AG04450 (cell line): ENCODE measurements around the gene ZNF343. TPM values are rescaled to one million over a fixed set of nuclear protein-coding genes. Genes with fewer than 3 reads are reported as not detected.
"Not testable (repeated sequence)": the region's sequence is repeated elsewhere in the genome, so short reads cannot be mapped to it uniquely, and the experiment has no call there.

Source experiments
- CTCF ChIA-PET: fragments of 300-600, 350-600 bp; formaldehyde crosslinking; extraction: SDS; loops from one replicate; lab custom pipeline; 2022; ENCODE audit warnings: antibody characterized with exemption, inconsistent platforms; lab: Charles Lee
- POLR2A ChIA-PET: fragments of 350-600 bp; formaldehyde crosslinking; extraction: SDS; loops from one replicate; lab custom pipeline; 2021; ENCODE audit warnings: antibody characterized with exemption, inconsistent platforms; lab: Yijun Ruan, JAX
- DNase-seq: peaks from one replicate; pipeline ENCODE4 v3.0.0-alpha.2; 2011; ENCODE audit warnings: low read depth, low spot score
- H3K27ac ChIP-seq: one replicate; pipeline ENCODE4 v1.5.1; 2012; ENCODE audit warnings: low read depth, low read length, control low read depth
- H3K27me3 ChIP-seq: one replicate; pipeline ENCODE4 v1.6.0; 2012; ENCODE audit warnings: low read length; ENCODE audit not compliant: control insufficient read depth, insufficient read depth
- H3K4me3 ChIP-seq: 2 replicates; pipeline ENCODE4 v1.5.1; 2011; ENCODE audit warnings: mild to moderate bottlenecking, low read depth, low read length, control low read depth
- H3K9me3 ChIP-seq: 2 replicates; pipeline ENCODE4 v1.5.1; 2012; ENCODE audit warnings: low read length; ENCODE audit not compliant: control insufficient read depth, insufficient read depth
- polyA plus RNA-seq: library from polyadenylated mRNA; depleted of rRNA; stranded (reverse); fragments of >200 nt; gene quantifications from 2 replicates; pipeline ENCODE4 v1.2.3, GENCODE V29; 2011
- TF ChIP-seq, protein P1 (sequence below): IDR thresholded peaks from 2 replicates; pipeline ENCODE4 v1.5.1; 2011; ENCODE audit warnings: low read depth, low read length, control low read depth, inconsistent platforms

The ZNF343 gene
- polyA plus RNA-seq, 1 experiment = 10.8 TPM

DNA sequence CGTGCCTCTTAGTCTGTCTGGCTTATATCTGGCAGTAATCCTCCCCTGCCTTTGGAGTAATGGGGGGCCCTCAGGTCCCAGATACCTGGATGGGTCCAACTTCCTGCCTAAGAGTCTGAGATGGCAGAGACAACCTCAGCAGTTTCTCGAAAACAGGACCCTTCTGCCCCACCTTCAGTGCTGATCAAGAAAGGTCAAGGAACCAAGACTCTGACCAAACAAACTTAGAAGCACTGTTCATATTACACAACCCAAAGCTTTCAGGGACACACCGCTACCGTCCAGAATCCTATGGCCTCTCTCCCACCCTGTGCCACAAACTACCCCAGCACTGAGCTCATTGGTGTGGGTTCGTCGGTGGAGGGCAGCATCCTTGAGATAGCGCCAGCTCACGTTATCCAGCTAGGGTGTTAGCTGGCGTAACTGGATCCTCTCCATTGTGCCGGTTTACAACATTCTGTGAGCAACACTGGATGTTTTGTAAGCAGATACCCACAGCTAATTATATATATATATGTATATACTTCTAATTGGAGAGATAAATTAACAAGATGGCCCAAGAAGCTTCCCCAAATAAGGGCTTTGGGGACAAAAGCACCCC, 20.1 kb upstream of the ZNF343 start:
- TF ChIP-seq, protein P1, sequence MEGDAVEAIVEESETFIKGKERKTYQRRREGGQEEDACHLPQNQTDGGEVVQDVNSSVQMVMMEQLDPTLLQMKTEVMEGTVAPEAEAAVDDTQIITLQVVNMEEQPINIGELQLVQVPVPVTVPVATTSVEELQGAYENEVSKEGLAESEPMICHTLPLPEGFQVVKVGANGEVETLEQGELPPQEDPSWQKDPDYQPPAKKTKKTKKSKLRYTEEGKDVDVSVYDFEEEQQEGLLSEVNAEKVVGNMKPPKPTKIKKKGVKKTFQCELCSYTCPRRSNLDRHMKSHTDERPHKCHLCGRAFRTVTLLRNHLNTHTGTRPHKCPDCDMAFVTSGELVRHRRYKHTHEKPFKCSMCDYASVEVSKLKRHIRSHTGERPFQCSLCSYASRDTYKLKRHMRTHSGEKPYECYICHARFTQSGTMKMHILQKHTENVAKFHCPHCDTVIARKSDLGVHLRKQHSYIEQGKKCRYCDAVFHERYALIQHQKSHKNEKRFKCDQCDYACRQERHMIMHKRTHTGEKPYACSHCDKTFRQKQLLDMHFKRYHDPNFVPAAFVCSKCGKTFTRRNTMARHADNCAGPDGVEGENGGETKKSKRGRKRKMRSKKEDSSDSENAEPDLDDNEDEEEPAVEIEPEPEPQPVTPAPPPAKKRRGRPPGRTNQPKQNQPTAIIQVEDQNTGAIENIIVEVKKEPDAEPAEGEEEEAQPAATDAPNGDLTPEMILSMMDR = no peak
- H3K27ac ChIP-seq = no peak overlapping the region
- CTCF ChIA-PET = interaction anchor here (0.8 kb wide), 1 partner anchor 8 kb away, joined by 3 read pairs; no protein-coding TSS in a partner anchor
- H3K4me3 ChIP-seq = no peak overlapping the region
- POLR2A ChIA-PET = no interaction called here
- no peaks in the 10 kb centered on the region for H3K9me3 ChIP-seq
- peaks cover 13% of the 10 kb centered on the region for H3K27me3 ChIP-seq
- no peak for DNase-seq

DNA sequence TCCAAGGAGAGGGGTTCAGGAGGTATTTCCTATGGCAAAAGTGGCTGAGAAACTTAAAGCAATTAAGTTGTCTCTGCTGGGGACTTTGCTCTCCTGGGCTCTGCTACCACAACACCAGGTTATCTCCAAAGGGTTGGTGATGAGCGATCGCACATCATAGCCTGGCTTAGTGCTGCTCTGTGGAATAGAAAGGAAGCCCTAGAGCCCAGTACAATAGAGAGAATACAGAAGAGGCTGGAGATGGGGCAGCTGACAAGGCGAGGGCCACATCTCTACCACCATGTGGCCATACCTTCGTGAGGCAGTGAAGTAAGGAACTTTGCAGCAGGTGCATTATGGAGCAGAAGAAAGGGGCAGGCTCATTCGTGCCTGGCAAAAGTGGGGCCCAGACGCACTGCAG, 19.0 kb upstream of the ZNF343 start:
- no peak for DNase-seq
- Histone ChIP-seq H3K27ac (no peak overlapping the region), H3K9me3 (no peaks in the 10 kb centered on the region), H3K27me3 (peaks cover 7% of the 10 kb centered on the region), H3K4me3 (no peak overlapping the region)
- ChIA-PET POLR2A (no interaction called here), CTCF (no interaction called here)
- TF ChIP-seq, protein P1 = no peak

DNA sequence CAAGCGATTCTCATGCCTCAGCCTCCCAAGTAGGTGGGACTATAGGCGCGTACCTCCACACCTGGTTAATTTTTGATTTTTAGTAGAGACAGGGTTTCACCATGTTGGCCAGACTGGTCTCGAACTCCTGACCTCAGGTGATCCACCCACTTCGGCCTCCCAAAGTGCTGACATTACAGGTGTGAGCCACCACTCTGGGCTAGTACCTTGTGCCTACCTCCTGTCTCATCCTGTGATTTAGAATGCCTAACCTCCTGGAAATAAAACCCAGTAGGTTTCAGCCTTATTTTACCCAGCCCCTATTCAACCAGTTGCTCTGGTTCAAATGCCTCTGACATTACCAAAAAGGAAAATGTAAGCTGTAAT, 17.5 kb upstream of the ZNF343 start:
- H3K27me3 ChIP-seq, H3K9me3 ChIP-seq, H3K27ac ChIP-seq, H3K4me3 ChIP-seq, DNase-seq: not testable (repeated sequence)
- ChIA-PET CTCF (interaction anchor here (0.6 kb wide), 1 partner anchor 62 kb away, joined by 3 read pairs; no protein-coding TSS in a partner anchor), POLR2A (interaction anchor here (0.6 to 0.9 kb wide), 3 partner anchors 12 to 209 kb away, joined by 3 to 10 read pairs (median 3); no protein-coding TSS in a partner anchor)

DNA sequence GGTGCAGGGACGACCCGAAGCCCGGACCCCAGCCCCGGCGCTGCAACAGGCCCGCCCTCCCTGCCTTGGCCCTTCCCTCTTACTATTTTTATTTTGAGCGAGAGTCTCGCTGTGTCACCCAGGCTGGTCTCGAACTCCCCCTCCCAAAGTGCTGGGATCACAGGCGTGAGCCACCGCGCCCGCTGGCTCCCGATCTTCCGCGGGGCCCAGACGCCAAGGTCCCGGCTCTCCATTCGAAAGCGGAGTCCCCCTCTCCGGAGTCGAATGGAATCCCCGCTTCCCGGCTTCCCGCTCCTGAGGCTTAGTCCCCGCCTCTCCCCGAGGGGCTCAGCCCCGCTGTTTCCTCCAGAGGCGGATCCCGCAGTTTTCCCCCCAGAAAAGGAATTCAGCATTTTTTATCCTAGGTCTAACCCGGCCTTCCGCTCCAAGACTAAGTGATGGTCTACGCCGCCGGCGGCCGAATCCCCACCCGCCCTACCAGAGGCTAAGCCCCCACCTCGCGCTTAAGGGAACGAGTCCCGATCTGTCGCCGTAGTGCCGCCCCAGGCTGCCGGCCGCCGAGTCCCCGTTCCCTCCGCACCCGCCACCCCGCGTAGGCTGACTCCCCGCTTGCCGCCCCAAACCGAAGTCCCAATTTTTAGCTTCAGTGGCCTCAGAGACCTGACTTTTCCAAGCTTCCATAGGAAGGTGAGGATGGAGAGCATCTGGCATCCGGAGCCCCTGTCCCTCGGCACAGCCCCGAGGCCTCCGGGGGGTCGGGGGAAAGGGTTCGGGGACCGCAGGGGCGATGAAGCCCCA, 16.2 kb upstream of the ZNF343 start:
- no peak for DNase-seq
- ChIA-PET CTCF (interaction anchor here (0.6 to 5.6 kb wide), 16 partner anchors 12 to 194 kb away, joined by 3 to 101 read pairs (median 5); partner anchors contain the start of gene SNRPB), POLR2A (interaction anchor here (0.6 to 1.0 kb wide), 3 partner anchors 54 to 127 kb away, joined by 3 to 15 read pairs (median 4); partner anchors contain the start of genes NOP56 and SNRPB)

More for the DNA sequence above, 16.2 kb upstream of the ZNF343 start:
- TF ChIP-seq, protein P1 = no peak
- Histone ChIP-seq H3K4me3 (peak overlapping the region; percentile 79), H3K27me3 (peaks cover under 1% of the 10 kb centered on the region), H3K27ac (peak overlapping the region; percentile 90), H3K9me3 (no peaks in the 10 kb centered on the region)
